ENCODE results near the gene APBA2. TPM values are rescaled to one million over a fixed set of nuclear protein-coding genes. Genes with fewer than 3 reads are reported as not detected.

APBA2 gene
- total RNA-seq, 2 donors from 2014 or later, result 0.47 to 0.48 TPM

DNA sequence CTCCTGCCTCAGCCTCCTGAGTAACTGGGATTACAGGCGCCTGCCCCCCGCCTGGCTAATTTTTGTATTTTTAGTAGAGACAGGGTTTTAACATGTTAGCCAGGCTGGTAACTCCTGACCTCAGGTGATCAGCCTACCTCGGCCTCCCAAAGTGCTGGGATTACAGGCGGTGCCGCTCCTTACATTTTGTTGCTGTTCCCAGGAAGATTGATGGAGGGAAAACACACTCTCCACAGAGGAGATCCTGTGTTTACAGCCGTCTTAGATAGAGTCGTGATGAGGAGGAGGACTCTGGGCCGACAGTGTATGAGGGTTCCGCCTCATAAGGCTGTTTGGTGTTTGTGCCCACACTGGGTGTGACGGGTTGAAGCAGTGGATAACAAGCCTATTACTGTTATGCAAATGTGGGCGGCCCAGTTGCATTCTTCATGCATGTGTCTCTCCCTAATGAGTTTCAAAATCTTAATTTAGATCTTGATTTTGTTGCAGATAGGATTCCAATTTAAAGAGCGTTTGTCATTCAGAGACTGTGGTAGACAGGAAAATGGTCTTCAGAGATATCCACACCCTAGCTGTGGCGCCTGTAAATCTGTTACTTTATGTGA, 60.0 kb downstream of the APBA2 start:
- no peak for DNase-seq (ENCODE audit: low spot score)
- H3K27me3 ChIP-seq, result no peaks in the 10 kb centered on the region
- TF ChIP-seq, protein P1, sequence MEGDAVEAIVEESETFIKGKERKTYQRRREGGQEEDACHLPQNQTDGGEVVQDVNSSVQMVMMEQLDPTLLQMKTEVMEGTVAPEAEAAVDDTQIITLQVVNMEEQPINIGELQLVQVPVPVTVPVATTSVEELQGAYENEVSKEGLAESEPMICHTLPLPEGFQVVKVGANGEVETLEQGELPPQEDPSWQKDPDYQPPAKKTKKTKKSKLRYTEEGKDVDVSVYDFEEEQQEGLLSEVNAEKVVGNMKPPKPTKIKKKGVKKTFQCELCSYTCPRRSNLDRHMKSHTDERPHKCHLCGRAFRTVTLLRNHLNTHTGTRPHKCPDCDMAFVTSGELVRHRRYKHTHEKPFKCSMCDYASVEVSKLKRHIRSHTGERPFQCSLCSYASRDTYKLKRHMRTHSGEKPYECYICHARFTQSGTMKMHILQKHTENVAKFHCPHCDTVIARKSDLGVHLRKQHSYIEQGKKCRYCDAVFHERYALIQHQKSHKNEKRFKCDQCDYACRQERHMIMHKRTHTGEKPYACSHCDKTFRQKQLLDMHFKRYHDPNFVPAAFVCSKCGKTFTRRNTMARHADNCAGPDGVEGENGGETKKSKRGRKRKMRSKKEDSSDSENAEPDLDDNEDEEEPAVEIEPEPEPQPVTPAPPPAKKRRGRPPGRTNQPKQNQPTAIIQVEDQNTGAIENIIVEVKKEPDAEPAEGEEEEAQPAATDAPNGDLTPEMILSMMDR (IDR thresholded peaks at IDR 0.05), result no peak
- no peaks in the 10 kb centered on the region for H3K9me3 ChIP-seq
- H3K4me3 ChIP-seq, result no peak overlapping the region
- no peaks in the 10 kb centered on the region for H3K36me3 ChIP-seq
- H3K27ac ChIP-seq, result no peak overlapping the region
- no peaks in the 10 kb centered on the region for H3K4me1 ChIP-seq

DNA sequence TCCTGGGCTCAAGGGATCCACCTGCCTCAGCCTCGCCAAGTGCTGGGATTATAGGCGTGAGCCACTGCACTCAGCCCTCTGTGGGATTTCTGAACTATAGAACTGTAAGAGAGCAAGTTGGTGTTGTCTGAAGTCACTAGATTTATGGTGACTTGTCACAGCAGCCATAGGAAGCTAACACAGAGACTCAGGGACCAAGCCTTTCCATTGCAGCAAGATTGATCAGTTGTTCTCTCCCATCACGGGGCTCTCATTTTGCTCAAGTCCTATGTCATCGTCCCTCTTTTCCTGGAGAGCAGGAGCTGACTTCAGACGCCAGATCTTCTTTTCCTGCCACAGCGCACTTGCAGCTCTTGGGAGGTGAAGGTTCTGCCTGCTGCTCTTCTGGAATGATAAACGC, 61.0 kb downstream of the APBA2 start:
- TF ChIP-seq, protein P1 (IDR thresholded peaks at IDR 0.05), result no peak
- no peak for DNase-seq (ENCODE audit: low spot score)
- no peaks in the 10 kb centered on the region for H3K36me3 ChIP-seq
- no peak overlapping the region for H3K4me3 ChIP-seq
- no peaks in the 10 kb centered on the region for H3K4me1 ChIP-seq
- no peak overlapping the region for H3K27ac ChIP-seq
- H3K27me3 ChIP-seq, result no peaks in the 10 kb centered on the region
- no peaks in the 10 kb centered on the region for H3K9me3 ChIP-seq

DNA sequence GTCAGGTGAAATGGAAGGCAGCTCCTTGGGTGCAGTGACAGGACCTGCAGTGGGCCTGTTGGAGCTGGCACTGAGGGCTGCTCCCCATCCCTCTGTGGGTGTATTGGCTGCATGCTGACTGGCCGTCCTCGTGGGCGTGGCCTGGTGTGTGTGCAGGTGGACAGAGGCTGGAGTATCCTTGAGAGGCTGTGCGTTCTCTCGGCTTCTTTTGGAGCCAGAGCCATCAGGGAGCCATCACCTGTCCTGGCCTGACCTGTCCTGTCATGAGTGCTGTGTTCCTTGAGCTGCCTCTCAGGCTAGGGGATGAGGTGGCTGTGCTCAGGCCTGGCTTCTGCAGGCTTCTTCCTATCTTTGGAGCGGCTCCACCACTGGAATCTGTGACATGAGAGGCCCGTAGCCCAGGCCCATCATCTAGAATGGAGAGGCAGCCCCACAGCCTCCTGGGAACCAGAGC, 61.5 kb downstream of the APBA2 start:
- Histone ChIP-seq H3K9me3 (no peaks in the 10 kb centered on the region), H3K4me3 (no peak overlapping the region), H3K4me1 (no peaks in the 10 kb centered on the region), H3K36me3 (no peaks in the 10 kb centered on the region), H3K27me3 (no peaks in the 10 kb centered on the region), H3K27ac (no peak overlapping the region)
- no peak for DNase-seq (ENCODE audit: low spot score)
- TF ChIP-seq, protein P1 (IDR thresholded peaks at IDR 0.05), result no peak

DNA sequence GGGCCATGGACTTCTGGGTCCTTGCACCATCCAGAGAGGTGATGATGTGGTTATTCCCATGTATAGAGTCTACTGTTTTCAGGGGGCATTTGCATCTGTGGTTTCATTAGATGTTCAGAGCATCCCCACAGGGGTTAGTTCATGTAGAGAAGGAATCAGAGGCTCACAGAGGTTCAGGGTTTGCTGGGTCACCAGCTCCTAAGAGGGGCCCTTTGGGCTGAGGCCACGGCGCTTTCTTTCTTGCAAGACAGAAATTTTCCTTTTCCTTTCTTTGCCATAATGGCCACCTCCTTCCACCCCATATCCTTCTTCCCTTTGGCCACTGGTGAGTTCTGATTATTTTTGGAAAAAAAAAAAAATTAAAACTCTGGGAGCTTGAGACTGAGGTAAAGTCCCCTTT, 62.3 kb downstream of the APBA2 start:
- Histone ChIP-seq H3K27ac (no peak overlapping the region), H3K27me3 (no peaks in the 10 kb centered on the region), H3K36me3 (no peaks in the 10 kb centered on the region), H3K4me1 (no peaks in the 10 kb centered on the region), H3K4me3 (no peak overlapping the region), H3K9me3 (no peaks in the 10 kb centered on the region)
- TF ChIP-seq, protein P1 (IDR thresholded peaks at IDR 0.05), result no peak
- DNase-seq (ENCODE audit: low spot score), result no peak

DNA sequence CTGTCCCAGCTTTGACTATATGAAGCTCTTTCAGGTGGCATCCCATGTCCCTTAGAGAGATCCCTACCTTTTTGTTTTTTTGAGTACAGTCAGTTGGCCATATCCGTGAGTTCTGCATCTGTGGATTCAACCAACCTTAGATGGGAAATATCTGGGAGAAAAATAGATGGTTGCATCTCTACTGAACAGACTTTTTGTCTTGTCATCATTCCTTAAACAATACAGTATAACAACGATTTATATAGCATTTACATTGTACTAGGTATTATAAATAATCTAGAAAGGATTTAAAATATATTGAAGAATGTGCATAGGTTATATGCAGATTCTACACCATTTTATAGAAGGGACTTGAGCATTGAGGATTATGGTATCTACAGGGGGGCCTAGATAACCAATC, 65.1 kb downstream of the APBA2 start:
- no peaks in the 10 kb centered on the region for H3K27me3 ChIP-seq
- no peak overlapping the region for H3K4me3 ChIP-seq
- H3K27ac ChIP-seq, result no peak overlapping the region
- H3K9me3 ChIP-seq, result no peaks in the 10 kb centered on the region
- DNase-seq (ENCODE audit: low spot score), result no peak
- no peaks in the 10 kb centered on the region for H3K36me3 ChIP-seq
- TF ChIP-seq, protein P1 (IDR thresholded peaks at IDR 0.05), result no peak
- no peaks in the 10 kb centered on the region for H3K4me1 ChIP-seq

All from right atrium auricular region (tissue), 2 donors.